ENCODE data around the gene NHSL2.
"Not testable (repeated sequence)": the region's sequence is repeated elsewhere in the genome, so short reads cannot be mapped to it uniquely, and the experiment has no call there.

Gene NHSL2

DNA sequence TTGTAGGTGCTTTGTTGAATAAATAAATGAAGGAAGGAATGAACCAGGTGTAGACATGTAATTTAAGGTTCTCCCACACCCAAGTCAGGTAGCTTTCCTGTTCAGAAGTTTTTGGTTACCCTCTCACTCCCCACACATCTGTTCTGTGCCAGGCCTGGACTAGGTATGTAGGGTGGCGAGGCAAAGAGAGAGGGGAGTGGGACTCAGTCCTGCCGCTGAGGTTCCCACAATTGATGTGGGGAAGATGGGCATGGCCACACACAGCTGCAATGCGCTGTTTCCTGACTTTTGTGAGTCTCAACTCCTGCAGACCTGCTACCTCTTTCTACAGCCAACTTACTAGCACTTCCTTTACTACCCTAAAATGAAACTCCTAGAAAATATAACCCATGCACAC lies 132.2 kb downstream of the NHSL2 start:
- no peak for DNase-seq (ENCODE audit: low read depth)

DNA sequence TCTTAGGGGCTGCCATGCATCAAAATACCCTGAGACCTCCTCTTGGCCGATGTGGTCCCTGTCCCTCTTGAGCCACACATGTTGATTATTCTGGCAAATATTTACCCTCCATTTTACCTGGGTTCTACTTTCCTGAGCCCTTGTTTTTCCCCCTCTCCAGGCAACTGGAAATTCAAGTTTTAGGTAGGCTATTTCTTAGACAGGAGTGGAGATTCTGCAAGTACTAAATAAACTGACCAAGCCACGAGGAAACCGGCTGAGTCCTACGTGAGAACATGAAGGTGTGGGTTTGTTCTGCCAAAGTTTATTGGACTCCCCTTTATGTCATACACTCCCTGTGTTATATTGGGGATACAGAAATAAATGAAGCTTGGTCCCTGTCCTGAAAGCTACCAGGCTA lies 133.0 kb downstream of the NHSL2 start:
- DNase-seq (ENCODE audit: low read depth), result no peak

DNA sequence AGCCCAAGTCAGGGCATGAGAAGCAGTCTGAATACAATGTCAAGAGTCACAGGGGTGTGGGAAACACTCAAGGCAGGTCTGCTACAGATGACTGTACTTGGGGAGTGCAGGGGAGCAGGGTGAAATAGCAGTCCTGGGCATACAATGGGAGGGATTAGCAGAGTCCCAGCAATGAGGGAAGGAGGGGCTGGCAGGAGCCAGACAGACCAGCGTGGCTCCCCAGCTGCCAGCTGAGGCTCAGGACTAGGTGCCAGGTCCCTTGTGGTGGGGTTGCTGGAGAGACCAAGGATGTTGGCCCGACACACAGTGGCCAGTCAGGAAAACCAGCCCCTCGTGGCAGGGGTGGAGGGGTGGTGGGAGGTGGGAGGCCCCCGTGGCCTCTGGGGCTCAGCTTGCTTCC lies 134.5 kb downstream of the NHSL2 start:
- no peak for DNase-seq (ENCODE audit: low read depth)

DNA sequence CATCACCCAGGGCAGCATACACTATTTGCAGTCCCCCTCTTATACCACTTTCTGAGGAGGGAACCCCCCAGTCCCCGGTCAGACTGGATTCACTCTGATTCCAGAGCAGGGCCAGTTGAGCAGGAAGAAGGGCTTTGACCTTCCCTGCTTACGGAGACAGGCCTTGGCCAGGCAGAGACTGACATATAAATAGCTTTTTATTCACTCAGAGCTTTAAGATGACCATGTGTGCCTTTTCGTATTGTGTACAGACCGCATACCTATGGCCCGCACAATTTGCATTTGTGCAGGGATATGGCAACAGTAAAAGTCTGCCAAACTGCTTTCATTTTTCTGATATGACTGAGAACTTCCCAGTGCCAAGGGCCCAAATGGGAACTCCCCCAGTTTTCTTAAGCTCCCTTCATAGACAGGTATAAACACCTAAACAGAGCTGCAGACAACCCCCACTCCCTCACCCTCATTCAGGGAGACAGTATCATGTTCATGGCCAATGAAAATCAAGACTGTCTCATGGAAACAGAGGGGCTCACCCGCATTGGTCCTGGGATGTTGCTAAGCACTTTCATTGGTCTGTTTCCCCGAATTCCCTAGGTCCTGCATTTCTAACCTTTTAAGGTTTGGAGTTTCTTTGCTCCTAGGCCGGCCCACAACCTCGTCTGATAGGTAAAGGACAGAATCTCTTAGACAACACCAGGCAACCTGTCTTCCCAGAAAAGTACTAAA lies 135.1 kb downstream of the NHSL2 start:
- peak; percentile 43 for DNase-seq (ENCODE audit: low read depth)

DNA sequence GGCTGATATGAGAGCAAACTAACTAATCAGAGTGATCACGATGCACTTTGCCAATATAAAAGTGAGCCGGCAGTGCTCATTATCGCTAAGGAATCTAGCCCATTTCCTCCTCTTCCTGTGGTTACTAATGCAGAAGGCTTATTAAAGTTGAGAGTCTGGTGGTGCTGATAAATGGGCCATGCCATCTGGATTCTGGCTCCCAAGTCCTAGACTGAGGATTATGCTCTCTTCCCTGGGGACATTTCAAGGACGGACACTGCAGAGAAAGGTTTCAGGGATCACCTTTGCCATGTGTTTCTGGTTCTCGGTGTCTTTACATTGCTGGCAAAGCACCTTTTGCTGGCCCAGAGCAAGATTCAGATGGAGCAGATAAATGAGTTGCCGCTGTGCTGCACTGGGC lies 135.8 kb downstream of the NHSL2 start:
- no peak for DNase-seq (ENCODE audit: low read depth)

DNA sequence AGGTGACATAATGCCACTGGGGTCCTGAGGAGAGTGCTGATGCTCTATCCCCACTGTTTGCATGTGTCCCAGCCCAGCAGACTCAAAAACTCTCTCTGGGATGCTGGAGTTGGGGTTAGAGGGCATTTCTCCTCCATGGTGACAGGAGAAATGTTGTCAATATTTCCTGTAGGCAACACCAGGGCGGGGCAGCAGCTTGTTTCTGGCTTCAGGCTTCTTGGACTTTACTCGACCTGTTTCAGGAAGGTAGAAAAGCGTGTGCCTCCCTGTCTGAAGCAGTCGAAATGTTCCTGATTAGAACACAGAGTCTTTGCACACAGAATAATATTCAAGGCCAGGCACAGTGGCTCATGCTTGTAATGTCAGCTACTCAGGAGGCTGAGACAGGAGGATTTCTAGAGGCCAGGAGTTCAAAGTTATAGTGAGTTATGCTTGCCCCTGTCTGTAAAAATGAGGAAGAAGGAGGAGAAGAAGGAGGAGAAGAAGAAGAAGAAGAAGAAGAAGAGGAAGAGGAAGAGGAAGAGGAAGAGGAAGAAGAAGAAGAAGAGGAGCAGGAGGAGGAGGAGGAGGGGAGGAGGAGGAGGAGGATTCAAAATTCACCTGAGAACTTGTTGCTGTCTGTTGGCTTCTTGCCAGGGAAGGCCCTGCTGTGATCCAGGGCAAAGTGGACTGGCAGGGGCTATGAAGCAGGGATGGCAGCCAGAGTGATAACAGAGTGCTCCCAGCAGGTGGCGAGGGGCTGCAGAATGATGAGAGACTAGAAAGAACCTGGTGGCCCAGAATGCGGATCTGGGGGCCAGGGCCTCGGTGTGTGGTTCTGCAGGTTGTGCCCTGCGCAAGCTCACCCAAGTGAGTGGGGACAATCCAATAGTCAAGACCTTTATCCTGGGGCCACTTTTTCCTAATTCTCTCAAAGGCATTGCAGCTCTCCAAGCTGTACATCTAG lies 138.1 kb downstream of the NHSL2 start:
- DNase-seq (ENCODE audit: low read depth), result no peak

DNA sequence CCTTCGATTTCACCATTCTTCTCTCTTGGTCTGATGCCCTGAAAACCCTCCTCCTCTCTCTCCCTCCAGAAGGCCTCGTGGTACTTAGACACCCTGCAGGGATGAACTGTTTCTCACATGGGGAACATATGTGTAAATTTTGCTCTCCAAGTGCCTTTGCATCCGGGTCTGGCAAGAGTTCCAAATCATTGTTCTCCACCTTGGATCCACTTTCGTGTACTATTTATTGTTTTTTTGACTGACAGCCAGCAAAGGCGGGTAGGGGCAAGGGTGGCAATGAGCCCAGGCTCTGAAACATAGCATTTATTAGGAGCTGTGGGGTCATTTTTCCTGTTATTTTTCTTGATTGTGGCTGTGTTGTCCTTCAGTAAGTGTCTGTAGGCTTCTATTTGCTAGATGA lies 139.4 kb downstream of the NHSL2 start:
- no peak for DNase-seq (ENCODE audit: low read depth)

DNA sequence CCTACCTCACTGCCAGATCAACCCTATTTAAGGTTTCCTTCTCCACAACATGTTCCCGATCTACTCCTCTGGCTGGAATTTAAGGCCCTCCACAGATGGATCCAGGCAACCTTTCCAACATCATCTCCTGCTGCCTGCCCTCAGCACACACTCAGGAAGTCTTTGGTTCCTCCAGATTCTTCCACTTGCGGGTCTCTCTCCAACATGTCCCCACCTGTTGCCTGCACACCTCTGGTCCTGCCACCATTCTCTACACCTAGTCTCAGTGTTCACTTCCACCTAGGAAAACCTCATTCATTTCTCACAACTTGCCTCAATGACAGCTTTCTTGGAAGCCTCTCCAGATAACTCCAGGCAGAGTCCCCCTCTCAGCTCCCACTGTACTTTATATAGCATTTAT lies 140.9 kb downstream of the NHSL2 start:
- no peak for DNase-seq (ENCODE audit: low read depth)

DNA sequence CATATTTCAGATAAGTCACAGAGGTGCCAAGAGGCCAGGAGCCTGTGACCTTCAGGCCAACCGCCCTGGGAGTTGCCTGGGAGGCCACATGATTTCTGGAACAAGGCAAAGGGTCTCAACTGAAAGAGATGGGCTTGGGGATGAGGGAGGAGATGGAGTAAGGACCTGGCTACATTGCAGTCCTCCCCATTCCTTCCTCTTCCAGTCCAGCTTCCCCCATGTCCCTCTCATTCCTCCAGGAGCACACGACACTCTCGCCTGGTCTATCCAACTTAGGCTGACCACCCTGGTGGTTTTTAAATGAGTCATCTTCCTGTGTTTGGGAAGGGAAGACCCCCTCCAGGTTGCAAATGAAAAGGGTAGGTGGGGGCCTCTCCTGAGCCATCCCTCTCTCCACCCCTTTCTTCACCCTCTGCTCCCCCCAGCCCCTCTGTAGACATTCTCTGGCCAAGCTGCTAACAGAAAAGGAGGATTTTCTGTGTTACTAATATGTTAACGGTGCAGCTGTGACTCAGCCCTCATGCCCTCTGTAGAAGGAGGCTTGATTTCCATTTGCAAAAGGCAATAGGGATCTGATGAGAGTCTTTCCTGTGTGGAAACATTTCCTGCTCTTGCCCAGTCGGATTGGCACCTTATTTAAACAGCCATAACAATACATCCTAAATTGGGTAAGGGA lies 141.9 kb downstream of the NHSL2 start:
- DNase-seq (ENCODE audit: low read depth), result peak; percentile 23

DNA sequence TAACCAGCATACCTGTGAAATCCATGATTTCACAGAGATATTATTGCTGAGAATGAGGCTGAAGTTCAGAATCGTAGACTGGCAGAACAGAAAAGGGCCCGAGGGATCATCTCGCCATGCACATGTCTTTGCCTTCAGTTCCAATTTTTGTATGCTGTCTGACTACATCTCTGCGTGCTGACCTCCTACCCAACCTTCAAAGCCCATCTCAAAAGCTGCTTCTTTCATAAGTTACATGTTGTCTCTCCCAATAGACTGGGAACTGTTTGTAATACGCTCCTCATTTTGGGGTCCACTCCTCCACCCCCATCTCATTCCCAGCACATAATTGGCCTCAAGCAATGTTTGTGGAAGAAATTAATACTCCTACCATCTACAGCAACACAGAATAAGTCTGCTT lies 142.9 kb downstream of the NHSL2 start:
- DNase-seq (ENCODE audit: low read depth), result no peak

DNA sequence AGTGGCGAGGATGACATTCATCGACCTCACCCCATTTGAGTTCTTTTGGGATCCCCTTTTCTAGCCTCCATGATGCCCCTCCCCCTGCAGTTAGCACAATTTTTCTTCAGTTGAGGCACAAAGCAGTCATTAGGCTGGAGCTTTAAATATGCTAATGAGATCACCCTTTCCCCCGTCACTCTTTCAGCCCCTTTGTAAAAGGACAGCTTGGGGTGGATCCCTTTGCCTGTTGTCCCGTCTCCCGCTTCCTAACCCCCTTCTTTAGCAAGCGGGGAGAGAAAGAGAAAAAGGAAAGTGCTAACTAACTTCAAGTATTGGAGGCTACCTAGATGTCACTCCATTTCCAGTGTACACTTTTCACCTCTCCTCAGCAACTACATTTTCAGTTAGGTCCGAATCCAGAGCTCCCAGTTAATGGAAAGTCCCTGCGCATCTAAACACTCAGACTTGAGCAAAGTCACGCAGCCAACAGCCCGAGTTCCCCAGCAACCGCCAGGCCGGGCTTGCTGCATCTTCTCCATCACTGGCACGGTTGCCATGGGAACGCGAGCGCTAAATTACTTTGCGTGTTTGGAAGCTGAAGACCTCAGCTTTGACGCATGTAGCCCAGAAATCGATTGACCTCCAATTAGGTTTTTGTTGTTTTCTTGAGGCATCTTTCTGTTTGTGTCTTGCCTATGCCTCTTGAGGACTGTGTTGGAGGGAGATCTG lies 144.3 kb downstream of the NHSL2 start:
- no peak for DNase-seq (ENCODE audit: low read depth)

DNA sequence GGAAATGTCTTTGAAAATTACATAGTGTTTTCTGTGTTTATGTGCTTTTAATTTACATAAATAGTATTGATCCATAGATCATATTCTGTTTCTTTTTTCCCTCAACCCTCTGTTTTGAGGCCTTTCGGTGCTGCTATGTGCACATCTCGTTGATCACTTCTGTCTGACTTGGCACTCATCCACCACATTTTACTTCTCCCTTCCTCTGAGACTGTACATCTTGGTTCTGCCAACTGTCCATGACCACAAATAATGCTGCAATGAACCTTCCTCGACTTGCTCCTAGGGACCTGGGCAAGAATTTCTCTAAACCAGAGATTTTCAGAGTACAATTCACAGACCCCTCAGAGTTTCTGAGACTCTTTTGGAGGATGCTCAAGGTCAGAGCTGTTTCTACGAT lies 146.7 kb downstream of the NHSL2 start:
- no peak for DNase-seq (ENCODE audit: low read depth)

DNA sequence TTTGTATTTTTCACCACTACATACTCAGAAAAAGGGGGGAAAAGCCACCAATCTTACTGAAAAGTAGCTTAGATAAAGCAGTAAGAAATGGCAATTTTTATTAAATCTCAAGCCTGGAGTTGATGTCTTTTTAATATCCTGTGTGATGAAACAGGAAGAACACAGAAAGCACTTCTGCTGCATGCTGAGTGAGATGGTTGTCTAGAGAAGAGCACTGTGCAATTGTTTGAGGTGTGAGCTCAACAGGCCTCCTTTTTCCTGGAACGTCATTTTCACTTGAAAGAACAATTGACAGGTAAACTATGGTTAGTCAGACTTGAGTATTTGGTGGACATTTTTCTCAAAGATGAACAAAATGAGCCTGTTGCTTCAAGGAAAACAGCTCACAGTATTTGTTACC lies 147.2 kb downstream of the NHSL2 start:
- DNase-seq (ENCODE audit: low read depth), result no peak

DNA sequence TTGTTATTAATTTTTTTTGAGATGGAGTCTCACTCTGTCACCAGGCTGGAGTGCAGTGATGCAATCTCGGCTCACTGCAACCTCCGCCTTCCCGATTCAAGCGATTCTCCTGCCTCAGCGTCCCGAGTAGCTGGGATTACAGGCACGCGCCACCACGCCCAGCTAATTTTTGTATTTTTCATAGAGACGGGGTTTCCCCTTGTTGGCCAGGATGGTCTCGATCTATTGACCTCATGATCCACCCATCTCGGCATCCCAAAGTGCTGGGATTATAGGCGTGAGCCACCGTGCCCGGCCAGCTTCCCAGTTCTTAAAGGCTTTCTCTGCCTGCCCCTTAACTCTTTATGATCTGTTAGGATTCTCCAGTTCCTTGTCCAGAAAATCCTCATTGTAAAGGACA lies 147.7 kb downstream of the NHSL2 start:
- not testable (repeated sequence) for DNase-seq (ENCODE audit: low read depth)

DNA sequence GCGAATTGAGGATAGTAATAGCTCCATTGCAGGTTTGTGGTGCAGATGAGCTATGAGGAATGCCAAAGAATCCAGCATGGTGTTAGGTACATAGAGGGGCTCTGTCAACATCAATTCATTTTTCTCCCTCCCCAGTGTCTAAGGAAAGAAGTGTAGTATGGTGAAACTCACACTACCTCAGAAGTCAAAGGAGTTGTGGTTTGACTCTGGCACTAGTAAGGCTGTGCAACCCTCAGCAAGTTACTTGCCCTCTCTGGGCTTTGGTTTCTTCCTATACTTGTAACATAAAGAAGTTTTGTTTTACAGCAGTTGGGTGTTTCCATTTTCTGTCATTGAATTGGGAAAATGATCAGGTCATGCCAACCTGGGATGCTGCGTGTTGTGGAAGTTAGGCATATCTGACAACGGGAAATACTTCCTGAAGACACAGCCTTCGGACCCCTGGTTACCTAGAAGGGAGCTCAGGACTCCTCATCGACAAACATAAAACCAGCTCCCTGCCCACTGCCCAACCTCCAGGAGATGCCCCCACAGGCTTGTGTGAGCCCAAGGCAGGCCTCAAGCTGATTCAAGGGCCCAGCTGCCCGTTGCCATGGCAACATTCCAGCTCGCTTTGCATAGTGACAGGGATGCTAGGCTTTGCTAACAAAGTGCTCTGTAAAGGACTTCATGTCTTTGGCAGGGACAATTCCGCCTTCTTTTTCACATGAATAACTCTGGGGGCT lies 149.7 kb downstream of the NHSL2 start:
- DNase-seq (ENCODE audit: low read depth), result no peak

DNA sequence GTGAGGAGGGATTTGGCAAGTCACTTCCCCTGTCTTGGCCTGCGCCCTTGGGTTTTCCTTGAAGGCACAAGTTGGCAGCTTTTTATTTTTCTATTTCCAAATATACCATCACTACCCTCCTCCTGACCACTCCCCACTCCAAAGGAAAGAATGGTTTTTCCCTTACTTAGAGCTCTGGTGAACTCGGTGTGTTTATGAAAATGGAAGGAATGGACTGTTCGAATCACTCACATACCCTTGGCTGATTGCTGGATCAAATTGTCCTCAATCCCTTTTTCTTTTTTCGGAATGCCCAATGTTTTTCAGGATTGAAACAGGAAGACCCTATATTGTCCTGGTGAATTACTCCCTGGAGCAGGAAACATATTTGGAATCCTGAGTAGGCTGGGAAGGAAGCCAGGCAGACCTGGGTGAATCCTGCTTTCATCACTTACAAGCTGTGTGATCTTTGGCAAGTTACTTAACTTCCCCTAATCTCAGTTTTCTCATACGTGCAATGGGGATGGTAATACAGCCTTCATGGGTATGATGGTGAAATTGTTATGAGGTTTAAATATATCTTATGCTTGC lies 150.4 kb downstream of the NHSL2 start:
- no peak for DNase-seq (ENCODE audit: low read depth)

DNA sequence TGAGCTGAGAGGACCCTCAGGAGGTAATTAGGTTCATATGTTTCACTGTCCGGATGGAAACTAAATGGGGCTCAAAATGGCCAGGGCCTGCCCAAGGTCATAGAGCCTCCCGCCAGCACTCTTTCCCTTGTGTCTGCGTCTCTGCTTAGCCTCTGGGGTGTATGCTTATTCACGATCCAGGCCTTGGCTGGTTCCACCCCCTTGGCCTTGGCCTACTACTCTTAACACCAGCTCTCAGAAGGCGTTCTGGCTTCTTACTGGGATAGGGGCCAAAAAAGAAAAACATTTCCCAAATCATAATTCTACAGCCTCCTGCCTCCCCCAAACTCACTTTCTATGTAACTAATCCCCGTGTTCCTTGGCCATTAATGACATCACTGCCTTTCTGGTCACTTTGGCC lies 152.3 kb downstream of the NHSL2 start:
- DNase-seq (ENCODE audit: low read depth), result no peak

DNA sequence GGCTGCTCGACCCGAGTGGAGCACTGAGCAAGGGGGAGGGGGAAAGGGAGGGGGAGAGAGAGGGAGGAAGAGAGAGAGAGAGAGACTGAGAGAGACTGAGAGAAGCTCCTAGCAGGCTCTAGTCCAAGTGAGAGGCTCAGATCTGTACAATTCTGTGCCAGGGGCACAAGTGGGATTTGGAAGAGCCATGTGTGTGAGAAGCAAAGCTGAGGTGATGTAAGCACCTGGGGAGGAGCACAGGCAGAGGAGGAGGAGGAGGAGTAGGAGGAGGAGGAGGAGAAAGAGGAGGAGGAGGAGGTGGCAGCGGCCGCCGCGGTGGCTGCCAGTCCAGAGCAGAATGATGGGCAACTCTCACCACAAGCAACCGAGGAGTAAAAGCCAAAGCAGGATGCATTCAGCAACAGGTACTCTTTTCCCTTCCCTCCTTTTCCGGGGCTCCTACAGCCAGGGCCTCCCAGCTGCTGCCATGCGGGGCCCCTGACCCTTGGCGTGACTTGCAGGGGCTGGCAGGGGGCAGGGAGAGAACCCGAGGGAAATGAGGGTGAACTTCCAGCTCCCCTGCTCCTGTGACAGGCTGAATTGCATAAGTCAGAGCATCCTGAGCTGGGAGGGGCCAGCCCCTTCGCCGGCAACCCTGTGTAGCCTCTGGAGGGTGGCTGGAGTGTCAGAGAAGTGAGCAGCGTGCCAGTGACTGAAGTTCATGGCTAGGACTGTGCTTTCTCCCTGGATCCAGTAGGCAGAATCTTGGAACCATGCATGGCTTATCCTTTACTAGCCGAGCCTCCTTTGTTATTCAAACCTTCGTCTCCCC lies 158.9 kb downstream of the NHSL2 start:
- DNase-seq (ENCODE audit: low read depth), result no peak

DNA sequence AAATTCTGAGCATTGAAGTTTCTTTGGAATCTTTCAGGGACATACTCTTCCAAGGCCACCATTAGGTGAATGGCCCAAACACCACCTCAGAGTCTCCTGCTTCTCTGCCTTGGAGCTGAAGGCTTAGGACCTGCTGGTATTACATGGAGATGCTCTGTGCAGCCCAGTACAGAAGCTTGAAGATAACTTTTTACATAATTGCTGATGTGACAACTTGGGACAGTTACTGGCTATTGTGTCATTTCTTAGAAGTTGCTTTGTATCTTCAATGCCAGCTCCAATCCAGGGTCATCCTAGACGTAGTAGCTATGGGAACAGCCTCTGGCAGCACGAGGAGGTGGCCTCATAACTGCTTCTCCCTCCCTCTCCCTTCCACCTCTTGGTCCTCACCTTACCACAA lies 160.6 kb downstream of the NHSL2 start:
- no peak for DNase-seq (ENCODE audit: low read depth)

DNA sequence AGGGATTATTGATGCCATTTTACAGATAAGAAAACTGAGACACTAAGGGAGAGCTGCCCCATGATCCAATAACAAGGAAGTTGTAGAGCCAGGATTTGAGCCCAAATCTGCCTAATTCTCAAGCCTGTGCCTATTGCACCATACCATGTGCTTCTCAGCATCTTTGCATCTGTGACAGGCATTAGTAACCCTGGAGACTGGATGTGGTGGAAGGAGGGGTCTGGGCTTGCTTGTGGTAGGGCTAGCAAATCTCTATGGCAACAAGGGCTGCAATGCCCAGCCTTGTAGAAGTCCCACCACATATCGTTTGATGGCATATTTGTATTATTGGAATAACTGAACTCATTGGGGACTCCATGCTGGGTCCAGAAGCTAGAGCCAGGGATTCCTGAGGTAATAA lies 163.0 kb downstream of the NHSL2 start:
- DNase-seq (ENCODE audit: low read depth), result no peak

All from iris pigment epithelial cell (primary cell).